ENCODE data around the gene FTSJ1. TPM values are rescaled to one million over a fixed set of nuclear protein-coding genes. Genes with fewer than 3 reads are reported as not detected.

Gene FTSJ1
- total and polyA plus RNA-seq, 2 of the 8 experiments (the other 6 are each of a cell fraction or from before 2014, with no cell fraction given): 62.4 to 80.4 TPM

GRCh38 chrX:48475296-48475695, 703 bp upstream of the FTSJ1 start:
- H4K20me1 ChIP-seq (replicated peaks in 1 of 2; ENCODE audit: control insufficient read depth in 1 of 2, insufficient read depth in 2 of 2, low read length in 2 of 2): peaks cover 0 to 7% of the 10 kb centered on the region in 2 experiments
- H2AFZ ChIP-seq (ENCODE audit: low read length): peak overlapping the region; percentile 96; the same call in 1 of the 2 replicates
- no peak overlapping the region for H2BK120ac ChIP-seq (replicated peaks; ENCODE audit: low read depth, low read length)
- H3K4ac ChIP-seq (replicated peaks; ENCODE audit: insufficient read length, low read depth, low read length): no peak overlapping the region
- peaks cover 3% of the 10 kb centered on the region; the same call in 1 of the 2 replicates for H3K23me2 ChIP-seq (ENCODE audit: low read depth, low read length)
- WGBS, 2 experiments (ENCODE audit: extremely low coverage in 1 of 2, insufficient coverage in 1 of 2, insufficient read length in 1 of 2, insufficient replicate concordance in 2 of 2, low coverage in 1 of 2, low lambda C conversion rate in 2 of 2, missing lambda C conversion rate in 1 of 2): 18% methylated on average over 3 of the region's 5 CpGs; no CpG with 5 or more reads in 1 of the 2 experiments
- DNase-seq (ENCODE audit: low read depth in 1 of 2, low spot score in 2 of 2) (no peak), FAIRE-seq (no peak)
- CTCF ChIA-PET (ENCODE audit: partially characterized antibody): interaction anchor here (2.0 kb wide), 1 partner anchor 19 kb away, joined by 9 read pairs; no protein-coding TSS in a partner anchor
- 0 out of 2 replicates have a peak overlapping the region, but pooled peaks have one; percentile 84 for H2BK5ac ChIP-seq (ENCODE audit: low read depth, low read length)
- H3K4me2 ChIP-seq (ENCODE audit: insufficient read depth in 1 of 2, low read depth in 2 of 2, low read length in 2 of 2): peak overlapping the region; percentile 74 to 77
- POLR2A ChIA-PET (ENCODE audit: partially characterized antibody): interaction anchor here (1.2 to 2.4 kb wide), 2 partner anchors 18 to 103 kb away, joined by 4 to 5 read pairs; no protein-coding TSS in a partner anchor
- H3K27ac ChIP-seq (ENCODE audit: low read depth, low read length): no peak overlapping the region
- H2BK12ac ChIP-seq (ENCODE audit: low read depth, low read length): no peak overlapping the region
- peaks cover 0 to 6% (median 0%) of the 10 kb centered on the region in 4 experiments; a peak in 2 of 8 replicates for H3K36me3 ChIP-seq (ENCODE audit: control insufficient read depth in 2 of 4, insufficient read depth in 4 of 4, low read length in 3 of 4)
- H3K56ac ChIP-seq (replicated peaks; ENCODE audit: insufficient read length, low read depth, low read length): no peak overlapping the region
- peaks cover 0 to 24% of the 10 kb centered on the region in 2 experiments; a peak in 2 of 4 replicates for H3K79me2 ChIP-seq (ENCODE audit: control insufficient read depth in 1 of 2, insufficient read depth in 2 of 2, low read length in 2 of 2)
- no peak overlapping the region for H3K18ac ChIP-seq (ENCODE audit: extremely low read depth, low read length)
- H2AK5ac ChIP-seq (ENCODE audit: low read depth, low read length): no peak overlapping the region
- no peak overlapping the region for H3K23ac ChIP-seq (ENCODE audit: insufficient read length)
- H4K91ac ChIP-seq (replicated peaks; ENCODE audit: insufficient read length, low read length): no peak overlapping the region
- H3K9ac ChIP-seq (replicated peaks in 1 of 4; ENCODE audit: extremely low read depth in 1 of 4, low read depth in 3 of 4, low read length in 3 of 4): no peak overlapping the region
- H3K4me3 ChIP-seq (ENCODE audit: extremely low read depth in 1 of 4, insufficient read depth in 2 of 4, low read depth in 3 of 4, low read length in 4 of 4): peak overlapping the region; percentile 74 to 93 (median 82)
- no peaks in the 10 kb centered on the region for H3K79me1 ChIP-seq (ENCODE audit: low read depth, low read length)
- no peaks in the 10 kb centered on the region for H3K9me3 ChIP-seq (ENCODE audit: insufficient read depth in 2 of 2, low read depth in 1 of 2, low read length in 1 of 2)
- H2BK20ac ChIP-seq (ENCODE audit: low read length): no peak overlapping the region
- H3K14ac ChIP-seq (ENCODE audit: insufficient read length): no peak overlapping the region
- no peak overlapping the region for H4K8ac ChIP-seq (ENCODE audit: extremely low read depth, insufficient read depth, low read length)
- no peak overlapping the region for H4K5ac ChIP-seq (ENCODE audit: insufficient read length, low read depth, low read length)
- H2BK15ac ChIP-seq (ENCODE audit: low read length): no peak overlapping the region
- H3K4me1 ChIP-seq (replicated peaks in 1 of 4; ENCODE audit: control insufficient read depth in 3 of 4, insufficient read depth in 4 of 4, low read length in 3 of 4): peaks cover 3 to 15% (median 8%) of the 10 kb centered on the region in 4 experiments
- H3K27me3 ChIP-seq (replicated peaks in 1 of 4; ENCODE audit: control insufficient read depth in 3 of 4, extremely low read depth in 1 of 4, insufficient read depth in 3 of 4, low read length in 3 of 4): no peaks in the 10 kb centered on the region
- TF ChIP-seq NANOG (IDR thresholded peaks at IDR 0.05; ENCODE audit: insufficient read depth, low read depth, low read length, poor library complexity, severe bottlenecking) (no peak), CHD1 (IDR thresholded peaks at IDR 0.05; ENCODE audit: low read depth, low read length) (no peak), ATF3 (IDR thresholded peaks at IDR 0.05; ENCODE audit: insufficient read depth, low read depth, low read length) (no peak), POLR2A (IDR thresholded peaks at IDR 0.05; ENCODE audit: control extremely low read depth in 1 of 2, low read depth in 2 of 2, low read length in 2 of 2) (no peak), RNF2 (IDR thresholded peaks at IDR 0.05; ENCODE audit: borderline replicate concordance, low read depth, low read length, missing control alignments, poor library complexity, severe bottlenecking) (no peak), YY1 (IDR thresholded peaks at IDR 0.05; ENCODE audit: low read depth, low read length) (no peak), TAF1 (IDR thresholded peaks at IDR 0.05; ENCODE audit: low read depth, low read length) (no peak), BRCA1 (IDR thresholded peaks at IDR 0.05; ENCODE audit: low read depth, low read length) (no peak), RAD21 (IDR thresholded peaks at IDR 0.05 in 1 of 2, conservative IDR thresholded peaks at IDR 0.05 in 1 of 2; ENCODE audit: low read depth in 2 of 2, low read length in 2 of 2) (no peak), KDM4A (IDR thresholded peaks at IDR 0.05; ENCODE audit: low read depth, low read length, severe bottlenecking) (no peak), TEAD4 (IDR thresholded peaks at IDR 0.05; ENCODE audit: low read depth, low read length) (no peak), GTF2F1 (IDR thresholded peaks at IDR 0.05; ENCODE audit: borderline replicate concordance, low read depth, low read length) (no peak), HDAC6 (IDR thresholded peaks at IDR 0.05; ENCODE audit: low read depth, low read length) (no peak)

All from H1 (cell line).